ENCODE results near the gene TBPL2.

DNA sequence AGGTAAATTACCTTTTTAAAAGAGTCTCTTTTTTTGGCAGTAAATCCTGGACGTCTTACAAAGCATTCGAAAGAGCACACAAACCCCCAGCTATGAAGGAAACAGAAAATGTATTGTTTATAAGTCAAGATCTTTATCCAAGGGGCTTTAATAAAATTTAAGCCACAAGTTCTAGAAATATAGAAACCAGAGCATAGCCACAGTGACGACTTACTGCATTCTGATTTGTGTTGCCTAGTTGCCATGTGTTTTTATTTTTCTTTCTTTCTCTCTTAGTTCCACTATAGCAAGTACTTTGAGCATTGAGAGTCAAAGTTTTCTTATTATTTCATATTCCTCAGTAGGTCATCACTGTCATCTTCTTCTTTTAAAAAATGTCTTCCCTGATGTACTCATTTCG, 47.8 kb upstream of the TBPL2 start:
- TF ChIP-seq, protein P1, sequence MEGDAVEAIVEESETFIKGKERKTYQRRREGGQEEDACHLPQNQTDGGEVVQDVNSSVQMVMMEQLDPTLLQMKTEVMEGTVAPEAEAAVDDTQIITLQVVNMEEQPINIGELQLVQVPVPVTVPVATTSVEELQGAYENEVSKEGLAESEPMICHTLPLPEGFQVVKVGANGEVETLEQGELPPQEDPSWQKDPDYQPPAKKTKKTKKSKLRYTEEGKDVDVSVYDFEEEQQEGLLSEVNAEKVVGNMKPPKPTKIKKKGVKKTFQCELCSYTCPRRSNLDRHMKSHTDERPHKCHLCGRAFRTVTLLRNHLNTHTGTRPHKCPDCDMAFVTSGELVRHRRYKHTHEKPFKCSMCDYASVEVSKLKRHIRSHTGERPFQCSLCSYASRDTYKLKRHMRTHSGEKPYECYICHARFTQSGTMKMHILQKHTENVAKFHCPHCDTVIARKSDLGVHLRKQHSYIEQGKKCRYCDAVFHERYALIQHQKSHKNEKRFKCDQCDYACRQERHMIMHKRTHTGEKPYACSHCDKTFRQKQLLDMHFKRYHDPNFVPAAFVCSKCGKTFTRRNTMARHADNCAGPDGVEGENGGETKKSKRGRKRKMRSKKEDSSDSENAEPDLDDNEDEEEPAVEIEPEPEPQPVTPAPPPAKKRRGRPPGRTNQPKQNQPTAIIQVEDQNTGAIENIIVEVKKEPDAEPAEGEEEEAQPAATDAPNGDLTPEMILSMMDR (IDR thresholded peaks at IDR 0.05 in 8 of 11, conservative IDR thresholded peaks at IDR 0.05 in 3 of 11), result no peak
- no peak for TF ChIP-seq POLR2AphosphoS5 (IDR thresholded peaks at IDR 0.05)

Data from spleen (tissue), 7 donors.